Liver (tissue), 9 donors: ENCODE results near the gene RABIF. TPM values are rescaled to one million over a fixed set of nuclear protein-coding genes. Genes with fewer than 3 reads are reported as not detected.

Experiments used
- DNase-seq: peaks from one replicate; pipeline ENCODE4 v3.0.0-alpha.2; 2017; ENCODE audit warnings: low spot score
- H3K27ac ChIP-seq, 2 donors: one replicate each; pipeline ENCODE4 v1.7.0; 2013; ENCODE audit warnings: inconsistent platforms in 2 of 2, low read length in 2 of 2, control low read depth in 1 of 2, low read depth in 1 of 2, mild to moderate bottlenecking in 1 of 2
- H3K27me3 ChIP-seq, 4 donors: one replicate each; pipeline versions ENCODE4 v1.6.1 to v1.7.0; 2013; ENCODE audit warnings: low read length in 3 of 4, inconsistent platforms in 1 of 4, mild to moderate bottlenecking in 1 of 4, moderate library complexity in 1 of 4; ENCODE audit not compliant: control insufficient read depth in 4 of 4, insufficient read depth in 4 of 4
- H3K36me3 ChIP-seq, 4 donors: one replicate each; pipeline versions ENCODE4 v1.6.1 to v1.7.0; 2013; ENCODE audit warnings: low read length in 3 of 4, mild to moderate bottlenecking in 3 of 4, low read depth in 1 of 4, moderate library complexity in 1 of 4; ENCODE audit not compliant: control insufficient read depth in 4 of 4, insufficient read depth in 3 of 4
- H3K4me1 ChIP-seq, 4 donors: one replicate each; pipeline versions ENCODE4 v1.6.1 to v1.7.0; 2013; ENCODE audit warnings: low read length in 3 of 4, mild to moderate bottlenecking in 3 of 4, moderate library complexity in 1 of 4; ENCODE audit not compliant: control insufficient read depth in 4 of 4, insufficient read depth in 4 of 4
- H3K4me3 ChIP-seq, 3 donors: one replicate each; pipeline versions ENCODE4 v1.6.1 to v1.7.0; 2013; ENCODE audit warnings: low read length in 3 of 3, control low read depth in 1 of 3, low read depth in 1 of 3, mild to moderate bottlenecking in 1 of 3
- H3K9ac ChIP-seq, 2 donors: one replicate each; pipeline ENCODE4 v1.7.0; 2013; ENCODE audit warnings: low read length in 2 of 2, mild to moderate bottlenecking in 2 of 2, moderate library complexity in 2 of 2, control low read depth in 1 of 2, low read depth in 1 of 2
- H3K9me3 ChIP-seq, 4 donors: one replicate each; pipeline versions ENCODE4 v1.6.1 to v1.7.0; 2013; ENCODE audit warnings: low read length in 3 of 4; ENCODE audit not compliant: control insufficient read depth in 4 of 4
- ATF3 ChIP-seq: IDR thresholded peaks from 2 replicates; pipeline ENCODE4 v1.6.1; 2016; ENCODE audit warnings: antibody characterized with exemption
- EGR1 ChIP-seq, 2 donors: IDR thresholded peaks; 2 replicates each; pipeline ENCODE4 v1.6.1; 2016 to 2018; ENCODE audit warnings: antibody characterized with exemption in 2 of 2, low read depth in 2 of 2
- FOXA1 ChIP-seq: IDR thresholded peaks from 2 replicates; pipeline ENCODE4 v1.6.1; 2016; ENCODE audit warnings: antibody characterized with exemption
- FOXA2 ChIP-seq: IDR thresholded peaks from 2 replicates; pipeline ENCODE4 v1.6.1; 2016; ENCODE audit warnings: antibody characterized with exemption
- GABPA ChIP-seq, 2 donors: IDR thresholded peaks in 1 of 2; conservative IDR thresholded peaks in 1 of 2; 2 replicates each; pipeline ENCODE4 v1.6.1; 2016; ENCODE audit warnings: antibody characterized with exemption in 2 of 2, mild to moderate bottlenecking in 1 of 2, moderate library complexity in 1 of 2
- HNF4A ChIP-seq, 2 donors: conservative IDR thresholded peaks; 2 replicates each; pipeline ENCODE4 v1.6.1; 2016; ENCODE audit warnings: antibody characterized with exemption in 2 of 2, mild to moderate bottlenecking in 2 of 2
- HNF4G ChIP-seq: IDR thresholded peaks from 2 replicates; pipeline ENCODE4 v1.6.1; 2016; ENCODE audit warnings: antibody characterized with exemption
- JUND ChIP-seq, 2 donors: IDR thresholded peaks; 2 replicates each; pipeline ENCODE4 v1.6.1; 2016; ENCODE audit warnings: antibody characterized with exemption in 2 of 2
- MAX ChIP-seq: IDR thresholded peaks from 2 replicates; pipeline ENCODE4 v1.6.1; 2016; ENCODE audit warnings: antibody characterized with exemption
- NR2F2 ChIP-seq: IDR thresholded peaks from 2 replicates; pipeline ENCODE4 v1.6.1; 2016; ENCODE audit warnings: antibody characterized with exemption
- RAD21 ChIP-seq, 2 donors: IDR thresholded peaks; 2 replicates each; pipeline ENCODE4 v1.6.1; 2016; ENCODE audit warnings: antibody characterized with exemption in 2 of 2, mild to moderate bottlenecking in 2 of 2
- REST ChIP-seq: IDR thresholded peaks from 2 replicates; pipeline ENCODE4 v1.6.1; 2016; ENCODE audit warnings: antibody characterized with exemption, mild to moderate bottlenecking
- RXRA ChIP-seq, 2 donors: IDR thresholded peaks; 2 replicates each; pipeline ENCODE4 v1.6.1; 2017 to 2018; ENCODE audit warnings: antibody characterized with exemption in 2 of 2, mild to moderate bottlenecking in 1 of 2
- SP1 ChIP-seq: IDR thresholded peaks from 2 replicates; pipeline ENCODE4 v1.6.1; 2018; ENCODE audit warnings: antibody characterized with exemption, mild to moderate bottlenecking
- TAF1 ChIP-seq: conservative IDR thresholded peaks from 2 replicates; pipeline ENCODE4 v1.6.1; 2016; ENCODE audit warnings: antibody characterized with exemption, mild to moderate bottlenecking
- YY1 ChIP-seq: IDR thresholded peaks from 2 replicates; pipeline ENCODE4 v1.6.1; 2016; ENCODE audit warnings: antibody characterized with exemption, mild to moderate bottlenecking
- WGBS: extraction: QIAGEN DNeasy Blood & Tissue Kit; methylation state at CpG from one replicate; pipeline ENCODE4 v1.1.7; 2013; 5-methylcytosine and 5-hydroxymethylcytosine counted together
- polyA plus RNA-seq, 2 donors: library from polyadenylated mRNA; stranded (reverse) in 1 of 2; unstranded in 1 of 2; fragments of 200-250 nt in 1 of 2; fragments of >200 nt in 1 of 2; fragmentation: Nextera tagmentation in 1 of 2; extraction: Ambion mirVana in 1 of 2; gene quantifications; one replicate each; pipeline versions ENCODE4 v1.2.1 to v1.2.3, GENCODE V29; 2013 to 2015
- total RNA-seq, 2 donors: library from RNA; depleted of rRNA; stranded (reverse); fragments of >200 nt; gene quantifications; one replicate each; pipeline ENCODE4 v1.2.3, GENCODE V29; 2014
- TF ChIP-seq, protein P1 (sequence below): IDR thresholded peaks from 2 replicates; pipeline ENCODE4 v1.6.1; 2016; ENCODE audit warnings: antibody characterized with exemption
- TF ChIP-seq, protein P2 (sequence below): fragments of 150-350 bp; IDR thresholded peaks from 2 replicates; pipeline ENCODE4 v1.5.1; 2017; ENCODE audit warnings: improper control_type of control experiment, low read depth, low read length; ENCODE audit not compliant: missing input control
- donor health status: healthy.
- donor health status: healthy.
- donor health status: healthy.
- donor health status: healthy.
- donor health status: healthy.

Gene RABIF
- total and polyA plus RNA-seq, 4 donors, result 3.6 to 7.5 (median 4.3) TPM

GRCh38 chr1:202862679-202863560 is 26.0 kb downstream of the RABIF start:
- Histone ChIP-seq H3K9ac (no peak overlapping the region), H3K4me3 (no peak overlapping the region), H3K9me3 (no peaks in the 10 kb centered on the region), H3K27me3 (no peaks in the 10 kb centered on the region), H3K36me3 (no peaks in the 10 kb centered on the region), H3K27ac (no peak overlapping the region), H3K4me1 (peaks cover 1 to 22% (median 15%) of the 10 kb centered on the region in 4 donors)
- TF ChIP-seq, protein P1, sequence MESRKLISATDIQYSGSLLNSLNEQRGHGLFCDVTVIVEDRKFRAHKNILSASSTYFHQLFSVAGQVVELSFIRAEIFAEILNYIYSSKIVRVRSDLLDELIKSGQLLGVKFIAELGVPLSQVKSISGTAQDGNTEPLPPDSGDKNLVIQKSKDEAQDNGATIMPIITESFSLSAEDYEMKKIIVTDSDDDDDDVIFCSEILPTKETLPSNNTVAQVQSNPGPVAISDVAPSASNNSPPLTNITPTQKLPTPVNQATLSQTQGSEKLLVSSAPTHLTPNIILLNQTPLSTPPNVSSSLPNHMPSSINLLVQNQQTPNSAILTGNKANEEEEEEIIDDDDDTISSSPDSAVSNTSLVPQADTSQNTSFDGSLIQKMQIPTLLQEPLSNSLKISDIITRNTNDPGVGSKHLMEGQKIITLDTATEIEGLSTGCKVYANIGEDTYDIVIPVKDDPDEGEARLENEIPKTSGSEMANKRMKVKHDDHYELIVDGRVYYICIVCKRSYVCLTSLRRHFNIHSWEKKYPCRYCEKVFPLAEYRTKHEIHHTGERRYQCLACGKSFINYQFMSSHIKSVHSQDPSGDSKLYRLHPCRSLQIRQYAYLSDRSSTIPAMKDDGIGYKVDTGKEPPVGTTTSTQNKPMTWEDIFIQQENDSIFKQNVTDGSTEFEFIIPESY, result no peak
- TF ChIP-seq GABPA (IDR thresholded peaks at IDR 0.05 in 1 of 2, conservative IDR thresholded peaks at IDR 0.05 in 1 of 2) (no peak), FOXA2 (no peak), SP1 (peak; percentile 75), REST (no peak), YY1 (no peak), HNF4A (conservative IDR thresholded peaks at IDR 0.05) (peak; percentile 93 to 95), TAF1 (no peak), NR2F2 (peak; percentile 18), JUND (IDR thresholded peaks at IDR 0.05) (peak in 1 of 2 donors; percentile 16), EGR1 (IDR thresholded peaks at IDR 0.05; ENCODE audit: low read depth in 2 of 2) (no peak), MAX (no peak), HNF4G (peak; percentile 79), RXRA (IDR thresholded peaks at IDR 0.05) (peak in 1 of 2 donors; percentile 47), ATF3 (no peak), FOXA1 (no peak), RAD21 (IDR thresholded peaks at IDR 0.05) (peak; percentile 8 to 22)
- TF ChIP-seq, protein P2, sequence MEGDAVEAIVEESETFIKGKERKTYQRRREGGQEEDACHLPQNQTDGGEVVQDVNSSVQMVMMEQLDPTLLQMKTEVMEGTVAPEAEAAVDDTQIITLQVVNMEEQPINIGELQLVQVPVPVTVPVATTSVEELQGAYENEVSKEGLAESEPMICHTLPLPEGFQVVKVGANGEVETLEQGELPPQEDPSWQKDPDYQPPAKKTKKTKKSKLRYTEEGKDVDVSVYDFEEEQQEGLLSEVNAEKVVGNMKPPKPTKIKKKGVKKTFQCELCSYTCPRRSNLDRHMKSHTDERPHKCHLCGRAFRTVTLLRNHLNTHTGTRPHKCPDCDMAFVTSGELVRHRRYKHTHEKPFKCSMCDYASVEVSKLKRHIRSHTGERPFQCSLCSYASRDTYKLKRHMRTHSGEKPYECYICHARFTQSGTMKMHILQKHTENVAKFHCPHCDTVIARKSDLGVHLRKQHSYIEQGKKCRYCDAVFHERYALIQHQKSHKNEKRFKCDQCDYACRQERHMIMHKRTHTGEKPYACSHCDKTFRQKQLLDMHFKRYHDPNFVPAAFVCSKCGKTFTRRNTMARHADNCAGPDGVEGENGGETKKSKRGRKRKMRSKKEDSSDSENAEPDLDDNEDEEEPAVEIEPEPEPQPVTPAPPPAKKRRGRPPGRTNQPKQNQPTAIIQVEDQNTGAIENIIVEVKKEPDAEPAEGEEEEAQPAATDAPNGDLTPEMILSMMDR, result no peak
- no peak for DNase-seq
- 41% methylated on average over 5 of the region's 5 CpGs for WGBS
